Trophoblast cell (in vitro differentiated cells and primary cell): ENCODE data around the gene MAB21L4.

Experiments used
- DNase-seq, 2 donors: peaks; one replicate each; pipeline ENCODE4 v3.0.0-alpha.2; 2016
- H2AFZ ChIP-seq: 2 replicates; pipeline ENCODE4 v1.6.1; 2013; ENCODE audit warnings: low read length, moderate library complexity, mild to moderate bottlenecking; ENCODE audit not compliant: insufficient read depth, poor library complexity
- H2AK5ac ChIP-seq: 2 replicates; pipeline ENCODE4 v1.6.1; 2013; ENCODE audit warnings: mild to moderate bottlenecking, low read length
- H2BK120ac ChIP-seq: 2 replicates; pipeline ENCODE4 v1.6.1; 2013; ENCODE audit warnings: low read length, mild to moderate bottlenecking, moderate library complexity; ENCODE audit not compliant: insufficient read depth, poor library complexity
- H2BK12ac ChIP-seq: 2 replicates; pipeline ENCODE4 v1.6.1; 2013; ENCODE audit warnings: mild to moderate bottlenecking, low read length, moderate library complexity
- H2BK5ac ChIP-seq: 2 replicates; pipeline ENCODE4 v1.6.1; 2013; ENCODE audit warnings: low read length, low read depth, moderate library complexity, mild to moderate bottlenecking; ENCODE audit not compliant: poor library complexity
- H3K14ac ChIP-seq: 2 replicates; pipeline ENCODE4 v1.6.1; 2013; ENCODE audit warnings: mild to moderate bottlenecking, low read length
- H3K18ac ChIP-seq: 2 replicates; pipeline ENCODE4 v1.6.1; 2013; ENCODE audit warnings: mild to moderate bottlenecking, low read length
- H3K23ac ChIP-seq: 2 replicates; pipeline ENCODE4 v1.6.1; 2013; ENCODE audit warnings: low read length
- H3K27ac ChIP-seq: 2 replicates; pipeline ENCODE4 v1.5.1; 2013; ENCODE audit warnings: low read depth, mild to moderate bottlenecking, inconsistent platforms, low read length, moderate library complexity
- H3K27me3 ChIP-seq: 2 replicates; pipeline ENCODE4 v1.6.1; 2013; ENCODE audit warnings: inconsistent platforms, mild to moderate bottlenecking, low read length, moderate library complexity; ENCODE audit not compliant: insufficient read depth
- H3K36me3 ChIP-seq, 2 experiments: 1 replicate in 1 of 2; 2 replicates in 1 of 2; pipeline ENCODE4 v1.6.1; 2013; ENCODE audit warnings: low read length in 2 of 2, mild to moderate bottlenecking in 2 of 2, moderate library complexity in 1 of 2; ENCODE audit not compliant: insufficient read depth in 2 of 2, control insufficient read depth in 1 of 2
- H3K4ac ChIP-seq: 2 replicates; pipeline ENCODE4 v1.6.1; 2013; ENCODE audit warnings: low read depth, mild to moderate bottlenecking, low read length, moderate library complexity
- H3K4me1 ChIP-seq, 2 experiments: 1 replicate in 1 of 2; 2 replicates in 1 of 2; pipeline ENCODE4 v1.6.1; 2013; ENCODE audit warnings: low read length in 2 of 2, mild to moderate bottlenecking in 2 of 2, moderate library complexity in 1 of 2; ENCODE audit not compliant: insufficient read depth in 2 of 2, control insufficient read depth in 1 of 2
- H3K4me2 ChIP-seq: 2 replicates; pipeline ENCODE4 v1.6.1; 2013; ENCODE audit warnings: inconsistent platforms, mild to moderate bottlenecking, low read length, moderate library complexity
- H3K4me3 ChIP-seq: 2 replicates; pipeline ENCODE4 v1.5.1; 2013; ENCODE audit warnings: mild to moderate bottlenecking, low read depth, low read length, inconsistent platforms
- H3K79me1 ChIP-seq: one replicate; pipeline ENCODE4 v1.6.1; 2013; ENCODE audit warnings: low read length
- H3K79me2 ChIP-seq: 2 replicates; pipeline ENCODE4 v1.6.1; 2013; ENCODE audit warnings: low read length, mild to moderate bottlenecking; ENCODE audit not compliant: control insufficient read depth, insufficient read depth, poor library complexity
- H3K9ac ChIP-seq: 2 replicates; pipeline ENCODE4 v1.6.1; 2013; ENCODE audit warnings: mild to moderate bottlenecking, low read length
- H3K9me3 ChIP-seq: 2 replicates; pipeline ENCODE4 v1.6.1; 2013; ENCODE audit warnings: low read depth, mild to moderate bottlenecking, control low read depth, inconsistent platforms, low read length; ENCODE audit not compliant: insufficient read depth
- H4K12ac ChIP-seq: 2 replicates; pipeline ENCODE4 v1.6.1; 2013; ENCODE audit warnings: low read depth, mild to moderate bottlenecking, low read length, moderate library complexity
- H4K8ac ChIP-seq: 2 replicates; pipeline ENCODE4 v1.6.1; 2013; ENCODE audit warnings: low read depth, mild to moderate bottlenecking, low read length, moderate library complexity
- H4K91ac ChIP-seq: one replicate; pipeline ENCODE4 v1.6.1; 2013; ENCODE audit warnings: low read depth, mild to moderate bottlenecking, low read length, moderate library complexity
- WGBS: extraction: QIAGEN DNeasy Blood & Tissue Kit; methylation state at CpG from one replicate; pipeline ENCODE4 v1.1.7; 2013; ENCODE audit warnings: missing lambda C conversion rate; ENCODE audit not compliant: insufficient read length, insufficient coverage; ENCODE audit errors: extremely low coverage; 5-methylcytosine and 5-hydroxymethylcytosine counted together

Gene MAB21L4

GRCh38 chr2:240850026-240850425, 45.9 kb downstream of the MAB21L4 start:
- H3K14ac ChIP-seq, result no peak overlapping the region
- H2BK120ac ChIP-seq, result no peak overlapping the region
- H3K18ac ChIP-seq, result no peak overlapping the region
- H3K9ac ChIP-seq, result no peak overlapping the region
- H3K27me3 ChIP-seq, result no peaks in the 10 kb centered on the region
- H4K8ac ChIP-seq, result no peak overlapping the region
- no peak overlapping the region for H4K91ac ChIP-seq
- no peak overlapping the region for H2AFZ ChIP-seq
- no peak overlapping the region for H2AK5ac ChIP-seq
- no peak overlapping the region for H3K4ac ChIP-seq
- H3K36me3 ChIP-seq, result no peaks in the 10 kb centered on the region
- H3K23ac ChIP-seq, result no peak overlapping the region
- no peak overlapping the region for H4K12ac ChIP-seq
- H3K79me1 ChIP-seq, result no peaks in the 10 kb centered on the region
- H3K4me2 ChIP-seq, result no peak overlapping the region
- peaks cover 10% of the 10 kb centered on the region for H3K9me3 ChIP-seq
- no peak overlapping the region for H2BK12ac ChIP-seq
- no peak overlapping the region for H2BK5ac ChIP-seq
- no peak overlapping the region for H3K4me3 ChIP-seq
- WGBS, result no CpG with 5 or more reads among the region's 11 CpGs
- no peaks in the 10 kb centered on the region for H3K4me1 ChIP-seq
- no peak overlapping the region for H3K27ac ChIP-seq
- no peaks in the 10 kb centered on the region for H3K79me2 ChIP-seq
- DNase-seq, result no peak

GRCh38 chr2:240848900-240849680, 46.9 kb downstream of the MAB21L4 start:
- no peak overlapping the region for H4K12ac ChIP-seq
- H3K27ac ChIP-seq, result no peak overlapping the region
- no peak overlapping the region for H2BK12ac ChIP-seq
- no peak overlapping the region for H2BK5ac ChIP-seq
- no peak overlapping the region for H3K4me3 ChIP-seq
- no peak overlapping the region for H4K91ac ChIP-seq
- H4K8ac ChIP-seq, result no peak overlapping the region
- H3K4ac ChIP-seq, result no peak overlapping the region
- H3K23ac ChIP-seq, result no peak overlapping the region
- no peaks in the 10 kb centered on the region for H3K79me1 ChIP-seq
- H3K9me3 ChIP-seq, result peaks cover 4% of the 10 kb centered on the region
- no peak for DNase-seq
- no peak overlapping the region for H3K18ac ChIP-seq
- no peaks in the 10 kb centered on the region for H3K27me3 ChIP-seq
- no peak overlapping the region for H2BK120ac ChIP-seq
- H2AK5ac ChIP-seq, result no peak overlapping the region
- no peak overlapping the region for H2AFZ ChIP-seq
- no peak overlapping the region for H3K14ac ChIP-seq
- H3K4me1 ChIP-seq, result no peaks in the 10 kb centered on the region
- no peak overlapping the region for H3K4me2 ChIP-seq
- H3K36me3 ChIP-seq, result no peaks in the 10 kb centered on the region
- no peak overlapping the region for H3K9ac ChIP-seq
- no CpG with 5 or more reads among the region's 12 CpGs for WGBS
- no peaks in the 10 kb centered on the region for H3K79me2 ChIP-seq

DNA sequence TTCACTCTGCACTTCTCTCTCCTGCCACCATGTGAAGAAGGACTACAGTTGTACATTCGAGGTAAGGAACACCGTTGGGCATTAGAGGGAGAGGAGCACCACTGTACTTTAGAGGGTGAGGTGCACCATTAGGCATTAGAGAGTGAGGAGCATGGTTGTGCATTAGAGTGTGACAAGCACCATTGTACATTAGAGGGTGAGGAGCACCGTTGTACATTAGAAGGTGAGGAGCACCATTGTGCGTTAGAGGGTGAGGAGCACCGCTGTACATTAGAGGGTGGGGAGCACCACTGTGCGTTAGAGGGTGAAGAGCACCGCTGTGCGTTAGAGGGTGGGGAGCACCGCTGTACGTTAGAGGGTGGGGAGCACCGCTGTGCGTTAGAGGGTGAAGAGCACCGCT, 48.1 kb downstream of the MAB21L4 start:
- Histone ChIP-seq H3K4me3 (no peak overlapping the region), H3K4ac (no peak overlapping the region), H3K79me2 (no peaks in the 10 kb centered on the region), H3K79me1 (no peaks in the 10 kb centered on the region), H3K18ac (no peak overlapping the region), H3K4me2 (no peak overlapping the region), H4K12ac (no peak overlapping the region), H3K27ac (no peak overlapping the region), H2BK5ac (no peak overlapping the region), H2AK5ac (no peak overlapping the region), H2BK120ac (no peak overlapping the region), H3K36me3 (no peaks in the 10 kb centered on the region), H3K23ac (no peak overlapping the region), H3K4me1 (no peaks in the 10 kb centered on the region), H3K9ac (no peak overlapping the region), H4K91ac (no peak overlapping the region), H3K9me3 (peaks cover 3% of the 10 kb centered on the region), H4K8ac (no peak overlapping the region), H2BK12ac (no peak overlapping the region), H3K14ac (no peak overlapping the region), H3K27me3 (no peaks in the 10 kb centered on the region), H2AFZ (no peak overlapping the region)
- WGBS, result no CpG with 5 or more reads among the region's 13 CpGs
- no peak for DNase-seq

GRCh38 chr2:240846873-240847595, 48.9 kb downstream of the MAB21L4 start:
- DNase-seq, result no peak
- Histone ChIP-seq H2BK12ac (no peak overlapping the region), H4K12ac (no peak overlapping the region), H3K9ac (no peak overlapping the region), H3K9me3 (peaks cover 3% of the 10 kb centered on the region), H3K4me1 (no peaks in the 10 kb centered on the region), H3K18ac (no peak overlapping the region), H3K14ac (no peak overlapping the region), H4K91ac (no peak overlapping the region), H3K36me3 (no peaks in the 10 kb centered on the region), H3K4ac (no peak overlapping the region), H3K4me2 (no peak overlapping the region), H3K23ac (no peak overlapping the region), H2AFZ (no peak overlapping the region), H4K8ac (no peak overlapping the region), H2BK5ac (no peak overlapping the region), H3K79me2 (no peaks in the 10 kb centered on the region), H3K79me1 (no peaks in the 10 kb centered on the region), H2AK5ac (no peak overlapping the region), H2BK120ac (no peak overlapping the region), H3K4me3 (no peak overlapping the region), H3K27me3 (no peaks in the 10 kb centered on the region), H3K27ac (no peak overlapping the region)
- WGBS, result no CpG with 5 or more reads among the region's 5 CpGs
